Measurements from ENCODE around the gene SNED1. TPM values are rescaled to one million over a fixed set of nuclear protein-coding genes. Genes with fewer than 3 reads are reported as not detected.

Gene SNED1
- total RNA-seq, 2 donors from 2014 or later = 12.2 to 31.9 TPM

- DNase-seq = no peak
- intact Hi-C loops (cut with DNase I) = no loop called here
- no peak for ATAC-seq
Observed at GRCh38 chr2:241141214-241141770, 142.9 kb downstream of the SNED1 start.

GRCh38 chr2:241142063-241142462 is 143.6 kb downstream of the SNED1 start:
- DNase-seq (no peak), ATAC-seq (no peak)
- intact Hi-C loops (cut with DNase I) = no loop called here

- ATAC-seq = no peak
- intact Hi-C loops (cut with DNase I) = no loop called here
- DNase-seq = no peak
Observed at GRCh38 chr2:241142593-241142992, 144.2 kb downstream of the SNED1 start.

Other genes with a start within 250 kb of the SNED1 start
- gene KIF1A, start 178.4 kb upstream of the SNED1 start, total RNA-seq = 10 to 100 TPM; 27.4 to 51.5 TPM
- gene AGXT, start 129.8 kb upstream of the SNED1 start, total RNA-seq = under 1 TPM; 0.24 to 0.29 TPM
- not detected for gene MAB21L4, start 102.5 kb upstream of the SNED1 start, total RNA-seq
- not detected for gene CROCC2, start 92.3 kb upstream of the SNED1 start, total RNA-seq
- 10 to 100 TPM; 19.1 to 21.7 TPM for gene MTERF4, start 103.7 kb downstream of the SNED1 start, total RNA-seq
- 1 to 10 TPM; 1.7 to 4.6 TPM for gene PASK, start 150.9 kb downstream of the SNED1 start, total RNA-seq
- gene PPP1R7, start 151.8 kb downstream of the SNED1 start, total RNA-seq = 10 to 100 TPM; 61.9 to 68.4 TPM
- gene ANO7, start 190.1 kb downstream of the SNED1 start, total RNA-seq = 1 to 10 TPM; 1.2 to 1.8 TPM